NCI-H510A (cell line): ENCODE data around the gene DUSP8.
A peak's percentile ranks its signal among the peaks of the same experiment; 100 is the strongest.
"Not testable (repeated sequence)": the region's sequence is repeated elsewhere in the genome, so short reads cannot be mapped to it uniquely, and the experiment has no call there.

Experiments used
- DNase-seq: peaks from one replicate; lab custom pipeline; 2025; lab: John Stamatoyannopoulos, UW

Gene DUSP8

GRCh38 chr11:1572197-1573076 lies at the start of gene DUSP8:
TSS of gene DUSP8 (minus strand) at chr11:1572271. CDS start at chr11:1565826, 6,445 bp downstream.
- DNase-seq, result peak; percentile 63

- no peak for DNase-seq
Observed at GRCh38 chr11:1619449-1619848, 47.4 kb upstream of the DUSP8 start.

GRCh38 chr11:1618231-1618630 lies 46.2 kb upstream of the DUSP8 start:
- no peak for DNase-seq

GRCh38 chr11:1608363-1608762 lies 36.3 kb upstream of the DUSP8 start, which contains the start of gene KRTAP5-3:
TSS of gene KRTAP5-3 (minus strand) at chr11:1608463. CDS start at chr11:1608385, 78 bp downstream.
- DNase-seq, result no peak

- DNase-seq, result not testable (repeated sequence)
Observed at GRCh38 chr11:1607901-1608300, 35.8 kb upstream of the DUSP8 start.

GRCh38 chr11:1607156-1607845 lies 35.2 kb upstream of the DUSP8 start:
- DNase-seq, result not testable (repeated sequence)

- DNase-seq, result not testable (repeated sequence)
Observed at GRCh38 chr11:1605923-1606322, 33.9 kb upstream of the DUSP8 start.

- DNase-seq, result no peak
Observed at GRCh38 chr11:1604711-1605110, 32.6 kb upstream of the DUSP8 start.

- no peak for DNase-seq
Observed at GRCh38 chr11:1604181-1604580, 32.1 kb upstream of the DUSP8 start.

GRCh38 chr11:1603629-1604028 lies 31.6 kb upstream of the DUSP8 start:
- DNase-seq, result no peak

- not testable (repeated sequence) for DNase-seq
Observed at GRCh38 chr11:1601663-1602062, 29.6 kb upstream of the DUSP8 start.

- no peak for DNase-seq
Observed at GRCh38 chr11:1600626-1601025, 28.6 kb upstream of the DUSP8 start.

- no peak for DNase-seq
Observed at GRCh38 chr11:1598816-1599215, 26.7 kb upstream of the DUSP8 start.

- DNase-seq, result not testable (repeated sequence)
Observed at GRCh38 chr11:1598406-1598805, 26.3 kb upstream of the DUSP8 start.

- no peak for DNase-seq
Observed at GRCh38 chr11:1597994-1598380, 25.9 kb upstream of the DUSP8 start, which contains the start of gene KRTAP5-2. TSS of gene KRTAP5-2 (minus strand) at chr11:1598294. CDS start at chr11:1598250, 44 bp downstream.

GRCh38 chr11:1597331-1597993 lies 25.4 kb upstream of the DUSP8 start:
- DNase-seq, result no peak

- DNase-seq, result not testable (repeated sequence)
Observed at GRCh38 chr11:1596576-1597121, 24.6 kb upstream of the DUSP8 start.

- DNase-seq, result not testable (repeated sequence)
Observed at GRCh38 chr11:1595994-1596575, 24.0 kb upstream of the DUSP8 start.

GRCh38 chr11:1592628-1593027 lies 20.6 kb upstream of the DUSP8 start:
- DNase-seq, result no peak

GRCh38 chr11:1589996-1590395 lies 17.9 kb upstream of the DUSP8 start:
- DNase-seq, result no peak

GRCh38 chr11:1589191-1589963 lies 17.3 kb upstream of the DUSP8 start:
- not testable (repeated sequence) for DNase-seq
